Activated naive CD8-positive, alpha-beta T cell treated with anti-CD3 and anti-CD28 coated beads, Interleukin-2, amount 50 U/mL, for 16 hours (primary cell): ENCODE results near the gene SMARCB1.

Experiments used
- DNase-seq: peaks from one replicate; pipeline ENCODE4 v3.0.0-alpha.2; 2020; ENCODE audit warnings: low read depth, low spot score

The SMARCB1 gene

GRCh38 chr22:23762842-23763578 is 23.8 kb upstream of the SMARCB1 start, which contains the start of gene C22orf15:
C22orf15 (plus strand) TSS chr22:23762990; CDS start chr22:23763307, 317 bp downstream.
- DNase-seq: no peak

GRCh38 chr22:23763579-23763945 is 23.2 kb upstream of the SMARCB1 start:
- no peak for DNase-seq

GRCh38 chr22:23763954-23764353 is 22.8 kb upstream of the SMARCB1 start:
- no peak for DNase-seq

GRCh38 chr22:23764899-23765881 is 21.6 kb upstream of the SMARCB1 start:
- DNase-seq: no peak

GRCh38 chr22:23767303-23767672 is 19.5 kb upstream of the SMARCB1 start:
- no peak for DNase-seq

- DNase-seq: peak; percentile 58
These were observed 18.9 kb upstream of the SMARCB1 start, which contains the start of gene CHCHD10 for GRCh38 chr22:23767673-23768548. CHCHD10 (minus strand) TSS chr22:23767972; CDS start chr22:23767874, 98 bp downstream.

- DNase-seq: no peak
These were observed 17.3 kb upstream of the SMARCB1 start for GRCh38 chr22:23769321-23769965.

GRCh38 chr22:23772315-23772648 is 14.5 kb upstream of the SMARCB1 start:
- DNase-seq: no peak

- no peak for DNase-seq
These were observed 13.9 kb upstream of the SMARCB1 start, which contains the start of gene MMP11 for GRCh38 chr22:23772649-23773473. MMP11 (plus strand) TSS chr22:23772849; CDS start chr22:23772871, 22 bp downstream.

- DNase-seq: no peak
These were observed 13.2 kb upstream of the SMARCB1 start for GRCh38 chr22:23773483-23774113.

- no peak for DNase-seq
These were observed 12.4 kb upstream of the SMARCB1 start for GRCh38 chr22:23774114-23774921.

- DNase-seq: no peak
These were observed 11.8 kb upstream of the SMARCB1 start for GRCh38 chr22:23774922-23775436.

GRCh38 chr22:23775779-23776375 is 10.9 kb upstream of the SMARCB1 start:
- no peak for DNase-seq

- no peak for DNase-seq
These were observed 8.8 kb upstream of the SMARCB1 start for GRCh38 chr22:23777776-23778576.

GRCh38 chr22:23778577-23778900 is 8.2 kb upstream of the SMARCB1 start:
- DNase-seq: no peak

- no peak for DNase-seq
These were observed 7.7 kb upstream of the SMARCB1 start for GRCh38 chr22:23779083-23779482.

GRCh38 chr22:23779731-23780130 is 7.0 kb upstream of the SMARCB1 start:
- no peak for DNase-seq
